ENCODE data around the gene TAS1R1.

- TF ChIP-seq, protein P1, sequence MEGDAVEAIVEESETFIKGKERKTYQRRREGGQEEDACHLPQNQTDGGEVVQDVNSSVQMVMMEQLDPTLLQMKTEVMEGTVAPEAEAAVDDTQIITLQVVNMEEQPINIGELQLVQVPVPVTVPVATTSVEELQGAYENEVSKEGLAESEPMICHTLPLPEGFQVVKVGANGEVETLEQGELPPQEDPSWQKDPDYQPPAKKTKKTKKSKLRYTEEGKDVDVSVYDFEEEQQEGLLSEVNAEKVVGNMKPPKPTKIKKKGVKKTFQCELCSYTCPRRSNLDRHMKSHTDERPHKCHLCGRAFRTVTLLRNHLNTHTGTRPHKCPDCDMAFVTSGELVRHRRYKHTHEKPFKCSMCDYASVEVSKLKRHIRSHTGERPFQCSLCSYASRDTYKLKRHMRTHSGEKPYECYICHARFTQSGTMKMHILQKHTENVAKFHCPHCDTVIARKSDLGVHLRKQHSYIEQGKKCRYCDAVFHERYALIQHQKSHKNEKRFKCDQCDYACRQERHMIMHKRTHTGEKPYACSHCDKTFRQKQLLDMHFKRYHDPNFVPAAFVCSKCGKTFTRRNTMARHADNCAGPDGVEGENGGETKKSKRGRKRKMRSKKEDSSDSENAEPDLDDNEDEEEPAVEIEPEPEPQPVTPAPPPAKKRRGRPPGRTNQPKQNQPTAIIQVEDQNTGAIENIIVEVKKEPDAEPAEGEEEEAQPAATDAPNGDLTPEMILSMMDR (IDR thresholded peaks at IDR 0.05): no peak
- peak; percentile 13 for TF ChIP-seq POLR2A (IDR thresholded peaks at IDR 0.05)
Measured at GRCh38 chr1:6582370-6582769, 27.3 kb downstream of the TAS1R1 start.

Data from right lobe of liver (tissue), 4 donors.